IMR-90 (cell line): ENCODE measurements around the gene FEM1B. TPM values are rescaled to one million over a fixed set of nuclear protein-coding genes. Genes with fewer than 3 reads are reported as not detected.

Experiments
- ATAC-seq: fragments of 200-7000 bp; cut with Tn5 transposase; 2 replicates; pipeline ENCODE4 v1.9.1; 2020; ENCODE audit warnings: low read depth, mild to moderate bottlenecking, moderate library complexity
- BruUV-seq: library from RNA; stranded (reverse); fragments of 400-500 nt; replicated peaks from 2 replicates; lab custom pipeline; 2021; lab: Mats Ljungman, UMichigan
- CTCF ChIA-PET: fragments of 300-600 bp; formaldehyde crosslinking; extraction: SDS; loops from one replicate; lab custom pipeline; 2021; ENCODE audit warnings: antibody characterized with exemption; lab: Yijun Ruan, JAX
- POLR2A ChIA-PET: fragments of 300-600 bp; sonication (Branson Sonifier 250); formaldehyde crosslinking; loops from one replicate; lab custom pipeline; 2022; ENCODE audit warnings: antibody characterized with exemption; ENCODE audit not compliant: unreplicated experiment; lab: Charles Lee
- DNase-seq: peaks from one replicate; pipeline ENCODE4 v3.0.0; 2013
- H2AFZ ChIP-seq: replicated peaks from 2 replicates; pipeline ENCODE3; 2013; ENCODE audit warnings: low read length, mild to moderate bottlenecking; ENCODE audit not compliant: poor library complexity
- H2AK5ac ChIP-seq: 2 replicates; pipeline ENCODE4 v1.6.1; 2013; ENCODE audit warnings: low read depth, low read length, inconsistent platforms
- H2AK9ac ChIP-seq: replicated peaks from 2 replicates; pipeline ENCODE3; 2013; ENCODE audit warnings: mild to moderate bottlenecking, low read depth, low read length, moderate library complexity; ENCODE audit not compliant: poor library complexity
- H2BK120ac ChIP-seq: 2 replicates; pipeline ENCODE4 v1.6.1; 2013; ENCODE audit warnings: low read depth, low read length, inconsistent platforms
- H2BK15ac ChIP-seq: 3 replicates; pipeline ENCODE4 v1.6.1; 2013; ENCODE audit warnings: low read depth, low read length, inconsistent platforms
- H2BK20ac ChIP-seq: 2 replicates; pipeline ENCODE4 v1.6.1; 2013; ENCODE audit warnings: low read depth, mild to moderate bottlenecking, inconsistent platforms, low read length, moderate library complexity
- H2BK5ac ChIP-seq: 2 replicates; pipeline ENCODE4 v1.6.1; 2013; ENCODE audit warnings: mild to moderate bottlenecking, low read depth, low read length, inconsistent platforms; ENCODE audit not compliant: poor library complexity, severe bottlenecking
- H3K14ac ChIP-seq: replicated peaks from 2 replicates; pipeline ENCODE4 v1.6.1; 2013; ENCODE audit warnings: low read depth, low read length, inconsistent platforms
- H3K18ac ChIP-seq: 2 replicates; pipeline ENCODE4 v1.6.1; 2013; ENCODE audit warnings: low read depth, low read length, control low read depth
- H3K23ac ChIP-seq: 2 replicates; pipeline ENCODE4 v1.6.1; 2013; ENCODE audit warnings: low read depth, low read length, inconsistent platforms
- H3K27ac ChIP-seq: 2 replicates; pipeline ENCODE4 v1.5.1; 2013; ENCODE audit warnings: mild to moderate bottlenecking, control low read depth, low read length; ENCODE audit not compliant: insufficient read depth
- H3K27me3 ChIP-seq: 2 replicates; pipeline ENCODE4 v1.6.1; 2013; ENCODE audit warnings: low read length; ENCODE audit not compliant: control insufficient read depth, insufficient read depth
- H3K36me3 ChIP-seq: 2 replicates; pipeline ENCODE4 v1.6.1; 2013; ENCODE audit warnings: low read length, mixed read lengths; ENCODE audit not compliant: control insufficient read depth, insufficient read depth
- H3K4ac ChIP-seq: 2 replicates; pipeline ENCODE4 v1.6.1; 2013; ENCODE audit warnings: low read depth, low read length, inconsistent platforms
- H3K4me1 ChIP-seq: 2 replicates; pipeline ENCODE4 v1.6.1; 2013; ENCODE audit warnings: low read length, mixed read lengths; ENCODE audit not compliant: control insufficient read depth, insufficient read depth
- H3K4me2 ChIP-seq: 2 replicates; pipeline ENCODE4 v1.6.1; 2013; ENCODE audit warnings: low read depth, mild to moderate bottlenecking, control low read depth, low read length, moderate library complexity
- H3K4me3 ChIP-seq: 2 replicates; pipeline ENCODE4 v1.5.1; 2013; ENCODE audit warnings: low read depth, mild to moderate bottlenecking, control low read depth, low read length, moderate library complexity; ENCODE audit not compliant: insufficient read depth
- H3K56ac ChIP-seq: 2 replicates; pipeline ENCODE4 v1.6.1; 2013; ENCODE audit warnings: low read length, inconsistent platforms; ENCODE audit not compliant: insufficient read depth; ENCODE audit errors: extremely low read depth
- H3K79me1 ChIP-seq, 2 experiments: 2 replicates each; pipeline ENCODE4 v1.6.1; 2013; ENCODE audit warnings: low read length in 2 of 2, inconsistent platforms in 1 of 2, low read depth in 1 of 2
- H3K9ac ChIP-seq: 2 replicates; pipeline ENCODE4 v1.6.1; 2013; ENCODE audit warnings: low read depth, low read length, control low read depth
- H3K9me1 ChIP-seq: 2 replicates; pipeline ENCODE4 v1.6.1; 2013; ENCODE audit warnings: low read length, inconsistent platforms; ENCODE audit not compliant: insufficient read depth
- H3K9me3 ChIP-seq: 2 replicates; pipeline ENCODE4 v1.6.1; 2013; ENCODE audit warnings: low read length; ENCODE audit not compliant: control insufficient read depth, insufficient read depth
- H4K20me1 ChIP-seq: 2 replicates; pipeline ENCODE4 v1.6.1; 2013; ENCODE audit warnings: low read length, inconsistent platforms; ENCODE audit not compliant: insufficient read depth
- H4K5ac ChIP-seq: 2 replicates; pipeline ENCODE4 v1.6.1; 2013; ENCODE audit warnings: mild to moderate bottlenecking, low read depth, low read length, control low read depth
- H4K8ac ChIP-seq, 2 experiments: 2 replicates each; pipeline ENCODE4 v1.6.1; 2013; ENCODE audit warnings: low read depth in 2 of 2, low read length in 2 of 2, control low read depth in 1 of 2, inconsistent platforms in 1 of 2
- H4K91ac ChIP-seq: 2 replicates; pipeline ENCODE4 v1.6.1; 2013; ENCODE audit warnings: low read depth, low read length, inconsistent platforms; ENCODE audit not compliant: insufficient read depth
- BHLHE40 ChIP-seq: fragments of 150-350 bp; IDR thresholded peaks from 2 replicates; pipeline ENCODE4 v1.6.1; 2016; ENCODE audit warnings: mild to moderate bottlenecking, low read depth, low read length
- CEBPB ChIP-seq: IDR thresholded peaks from 2 replicates; pipeline ENCODE4 v1.6.1; 2012; ENCODE audit warnings: low read depth, low read length, improper control_type of control experiment
- FOS ChIP-seq: fragments of 150-350 bp; IDR thresholded peaks from 2 replicates; pipeline ENCODE4 v1.6.1; 2016; ENCODE audit warnings: low read depth, low read length
- MAFK ChIP-seq: IDR thresholded peaks from 2 replicates; pipeline ENCODE4 v1.6.1; 2012; ENCODE audit warnings: low read depth, low read length, improper control_type of control experiment
- MAZ ChIP-seq: IDR thresholded peaks from 2 replicates; pipeline ENCODE4 v1.6.1; 2012; ENCODE audit warnings: low read depth, mild to moderate bottlenecking, low read length, improper control_type of control experiment, moderate library complexity, borderline replicate concordance
- MXI1 ChIP-seq: IDR thresholded peaks from 2 replicates; pipeline ENCODE4 v1.6.1; 2012; ENCODE audit warnings: low read depth, mild to moderate bottlenecking, low read length, moderate library complexity, borderline replicate concordance
- NFE2L2 ChIP-seq: fragments of 150-350 bp; IDR thresholded peaks from 2 replicates; pipeline ENCODE4 v1.6.1; 2016; ENCODE audit warnings: low read depth, mild to moderate bottlenecking, low read length
- RAD21 ChIP-seq: IDR thresholded peaks from 2 replicates; pipeline ENCODE4 v1.6.1; 2012; ENCODE audit warnings: low read length, improper control_type of control experiment
- WGBS, 2 experiments: methylation state at CpG; one replicate each; pipeline versions ENCODE4 v1.1.5 to v1.1.7; 2013; ENCODE audit warnings: missing lambda C conversion rate in 2 of 2; ENCODE audit not compliant: insufficient read length in 1 of 2; ENCODE audit errors: extremely low coverage in 2 of 2; 5-methylcytosine and 5-hydroxymethylcytosine counted together
- dilution Hi-C: fragments of 300-500 bp; cut with HindIII; formaldehyde crosslinking; loops from one replicate; pipeline ENCODE4 v1.14.3; 2018; ENCODE audit warnings: low sequenced_read_pairs; ENCODE audit not compliant: unreplicated experiment
- in situ Hi-C: fragments of 300-500 bp; cut with MboI; formaldehyde crosslinking; loops from 3 replicates; pipeline ENCODE4 v1.14.3; 2019; ENCODE audit warnings: low sequenced_read_pairs, inconsistent platforms, mixed read lengths
- intact Hi-C: fragments of 100-400 bp; cut with micrococcal nuclease; formaldehyde crosslinking; loops from 2 replicates; pipeline ENCODE4 v1.10.0; 2022
- polyA plus RNA-seq, 3 experiments: library from polyadenylated mRNA; depleted of rRNA; stranded (reverse); fragments of >200 nt; gene quantifications; 2 replicates each; pipeline ENCODE4 v1.2.3, GENCODE V29; 2012; ENCODE audit warnings: low replicate concordance in 1 of 3
- total RNA-seq: library from RNA; depleted of rRNA; stranded (reverse); fragments of >200 nt; gene quantifications from 2 replicates; pipeline ENCODE4 v1.2.3, GENCODE V29; 2012
- TF ChIP-seq, protein P1 (sequence below): conservative IDR thresholded peaks from 2 replicates; pipeline ENCODE4 v1.5.1; 2012; ENCODE audit warnings: mild to moderate bottlenecking, low read depth, low read length, improper control_type of control experiment
- TF ChIP-seq, protein P2 (sequence below): fragments of 150-350 bp; IDR thresholded peaks from 2 replicates; pipeline ENCODE4 v1.6.1; 2016; ENCODE audit warnings: low read depth, mild to moderate bottlenecking, low read length, moderate library complexity, borderline replicate concordance

Gene FEM1B
- total and polyA plus RNA-seq, 2 of the 4 experiments (the other 2 are of a cell fraction) = 16.9 to 51.4 TPM

DNA sequence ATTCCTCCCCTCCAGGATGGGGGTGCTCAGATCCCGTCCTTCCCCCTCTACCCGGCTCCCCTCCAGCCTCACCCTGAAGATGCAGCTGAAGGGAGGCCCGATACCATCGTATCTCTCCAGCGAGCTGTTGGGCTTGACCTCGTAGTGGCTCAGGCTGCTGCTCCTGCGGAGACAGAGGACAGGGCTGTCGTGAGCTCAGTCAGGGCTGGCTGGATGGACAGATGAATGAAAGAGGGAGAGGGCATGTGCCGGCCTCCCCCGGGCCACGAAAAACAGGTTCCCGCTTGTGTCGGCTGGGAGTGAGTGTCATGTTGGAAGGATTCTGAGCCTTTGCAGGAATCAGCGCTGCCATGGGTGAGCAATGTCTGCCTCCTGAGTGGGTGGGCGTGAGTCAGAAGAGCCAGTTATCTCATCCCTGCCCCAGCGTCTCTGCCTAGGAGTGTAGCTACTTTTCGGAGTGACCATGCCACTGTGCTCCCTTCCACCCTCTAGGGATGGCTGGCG is 35.2 kb downstream of the FEM1B start:
- CTCF ChIA-PET = interaction anchor here (1.0 kb wide), 1 partner anchor 25 kb away, joined by 4 read pairs; no protein-coding TSS in a partner anchor
- peak; percentile 75 for DNase-seq

More for the DNA sequence above, 35.2 kb downstream of the FEM1B start:
- Histone ChIP-seq H3K18ac (no peak overlapping the region), H2BK120ac (peak overlapping the region; percentile 68), H3K27me3 (no peaks in the 10 kb centered on the region), H3K27ac (no peak overlapping the region), H3K4me2 (no peak overlapping the region), H3K4me3 (no peak overlapping the region), H3K9me1 (0 out of 2 replicates have a peak, but pooled peaks cover 5% of the 10 kb centered on the region), H3K4ac (peak overlapping the region; percentile 19), H4K20me1 (no peaks in the 10 kb centered on the region), H2BK5ac (no peak overlapping the region), H3K23ac (peak overlapping the region; percentile 51; the same call in 1 of the 2 replicates), H3K9ac (no peak overlapping the region), H2AK5ac (peak overlapping the region; percentile 10; the same call in 1 of the 2 replicates), H2BK15ac (no peak overlapping the region), H3K36me3 (peaks cover 6% of the 10 kb centered on the region; the same call in 1 of the 2 replicates), H4K91ac (no peak overlapping the region; the same call in 1 of the 2 replicates), H3K4me1 (peaks cover 12% of the 10 kb centered on the region), H3K9me3 (peaks cover 2% of the 10 kb centered on the region; the same call in 1 of the 2 replicates), H3K79me1 (no peaks in the 10 kb centered on the region), H2AK9ac (no peak overlapping the region), H4K5ac (no peak overlapping the region), H4K8ac (peak overlapping the region in 1 of 2 experiments; percentile 56; a peak in 2 of 4 replicates), H2BK20ac (no peak overlapping the region; the same call in 1 of the 2 replicates), H3K56ac (no peak overlapping the region), H3K14ac (0 out of 2 replicates have a peak overlapping the region, but pooled peaks have one; percentile 29), H2AFZ (peak overlapping the region; percentile 54)
- POLR2A ChIA-PET = no interaction called here
- TF ChIP-seq MXI1 (no peak), NFE2L2 (no peak), MAZ (no peak), BHLHE40 (no peak), MAFK (no peak), FOS (peak; percentile 63), RAD21 (peak; percentile 15; the same call in 1 of the 2 replicates), CEBPB (no peak)
- TF ChIP-seq, protein P1, sequence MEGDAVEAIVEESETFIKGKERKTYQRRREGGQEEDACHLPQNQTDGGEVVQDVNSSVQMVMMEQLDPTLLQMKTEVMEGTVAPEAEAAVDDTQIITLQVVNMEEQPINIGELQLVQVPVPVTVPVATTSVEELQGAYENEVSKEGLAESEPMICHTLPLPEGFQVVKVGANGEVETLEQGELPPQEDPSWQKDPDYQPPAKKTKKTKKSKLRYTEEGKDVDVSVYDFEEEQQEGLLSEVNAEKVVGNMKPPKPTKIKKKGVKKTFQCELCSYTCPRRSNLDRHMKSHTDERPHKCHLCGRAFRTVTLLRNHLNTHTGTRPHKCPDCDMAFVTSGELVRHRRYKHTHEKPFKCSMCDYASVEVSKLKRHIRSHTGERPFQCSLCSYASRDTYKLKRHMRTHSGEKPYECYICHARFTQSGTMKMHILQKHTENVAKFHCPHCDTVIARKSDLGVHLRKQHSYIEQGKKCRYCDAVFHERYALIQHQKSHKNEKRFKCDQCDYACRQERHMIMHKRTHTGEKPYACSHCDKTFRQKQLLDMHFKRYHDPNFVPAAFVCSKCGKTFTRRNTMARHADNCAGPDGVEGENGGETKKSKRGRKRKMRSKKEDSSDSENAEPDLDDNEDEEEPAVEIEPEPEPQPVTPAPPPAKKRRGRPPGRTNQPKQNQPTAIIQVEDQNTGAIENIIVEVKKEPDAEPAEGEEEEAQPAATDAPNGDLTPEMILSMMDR = no peak
- TF ChIP-seq, protein P2, sequence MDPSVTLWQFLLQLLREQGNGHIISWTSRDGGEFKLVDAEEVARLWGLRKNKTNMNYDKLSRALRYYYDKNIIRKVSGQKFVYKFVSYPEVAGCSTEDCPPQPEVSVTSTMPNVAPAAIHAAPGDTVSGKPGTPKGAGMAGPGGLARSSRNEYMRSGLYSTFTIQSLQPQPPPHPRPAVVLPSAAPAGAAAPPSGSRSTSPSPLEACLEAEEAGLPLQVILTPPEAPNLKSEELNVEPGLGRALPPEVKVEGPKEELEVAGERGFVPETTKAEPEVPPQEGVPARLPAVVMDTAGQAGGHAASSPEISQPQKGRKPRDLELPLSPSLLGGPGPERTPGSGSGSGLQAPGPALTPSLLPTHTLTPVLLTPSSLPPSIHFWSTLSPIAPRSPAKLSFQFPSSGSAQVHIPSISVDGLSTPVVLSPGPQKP = no peak
- intact Hi-C loops = no loop called here
- no TSS peak for BruUV-seq
- ATAC-seq = peak; percentile 48; the same call in 1 of the 2 replicates
- 75% methylated on average over 7 of the region's 18 CpGs; no CpG with 5 or more reads in 1 of the 2 experiments for WGBS, 2 experiments
- in situ Hi-C loops = no loop called here
- dilution Hi-C loops = no loop called here
